KOPT-K1 (cell line): ENCODE data around the gene CHCHD4.

Source experiments
- H3K27ac ChIP-seq: fragments of 200-600 bp; sonication (generic); 2 replicates; pipeline ENCODE4 v1.5.1; 2016; ENCODE audit warnings: antibody characterized with exemption, mild to moderate bottlenecking, low read depth, low read length; ENCODE audit not compliant: poor library complexity, severe bottlenecking
- H3K36me3 ChIP-seq: fragments of 200-600 bp; sonication (generic); 2 replicates; pipeline ENCODE4 v1.5.1; 2017; ENCODE audit warnings: antibody characterized with exemption, mild to moderate bottlenecking, low read length, moderate library complexity; ENCODE audit not compliant: insufficient read depth
- H3K9me3 ChIP-seq: fragments of 200-600 bp; sonication (generic); 2 replicates; pipeline ENCODE4 v1.5.1; 2017; ENCODE audit warnings: antibody characterized with exemption, low read length, mild to moderate bottlenecking; ENCODE audit not compliant: insufficient read depth, poor library complexity, severe bottlenecking

The CHCHD4 gene

DNA sequence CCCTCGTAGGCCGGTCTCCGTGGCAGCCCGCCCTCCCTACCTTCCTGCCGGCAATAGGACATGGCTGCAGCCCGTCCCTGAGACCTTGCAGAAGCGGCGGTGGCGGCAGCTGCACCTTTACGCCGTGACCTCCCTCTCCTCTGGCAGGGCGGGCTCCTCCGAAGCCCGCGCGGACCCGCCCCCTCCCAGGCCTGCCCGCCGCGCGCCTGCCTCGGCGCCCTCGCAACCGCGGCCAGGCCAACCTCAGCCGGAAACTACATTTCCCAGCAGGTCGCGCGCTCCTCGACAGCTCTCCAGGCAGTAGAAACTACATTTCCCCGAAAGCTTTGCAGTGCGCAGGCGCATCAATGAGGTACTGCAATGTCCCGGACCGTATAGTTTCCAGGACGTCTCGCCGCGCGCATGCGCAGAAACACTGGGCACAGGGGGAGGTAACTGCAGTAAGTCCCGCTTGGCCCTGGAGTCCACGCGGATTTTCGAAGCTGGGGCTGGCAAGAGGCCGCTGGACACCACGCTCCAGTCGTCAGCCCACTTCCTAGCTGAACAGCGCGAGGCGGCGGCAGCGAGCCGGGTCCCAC is at the start of gene CHCHD4, which contains the start of gene TMEM43:
TSS of gene CHCHD4 (minus strand) at position 256 of the 578 bp plus-strand sequence. CDS start at position 62, 194 bp downstream.
TSS of gene TMEM43 (plus strand) at position 438 of the 578 bp plus-strand sequence. CDS start 142 bp downstream, outside the sequence.
- Histone ChIP-seq H3K27ac (peak within 1 kb of the TSS; percentile 88), H3K9me3 (no peaks in the 10 kb centered on the region), H3K36me3 (peaks cover 44% of the 10 kb centered on the region)

DNA sequence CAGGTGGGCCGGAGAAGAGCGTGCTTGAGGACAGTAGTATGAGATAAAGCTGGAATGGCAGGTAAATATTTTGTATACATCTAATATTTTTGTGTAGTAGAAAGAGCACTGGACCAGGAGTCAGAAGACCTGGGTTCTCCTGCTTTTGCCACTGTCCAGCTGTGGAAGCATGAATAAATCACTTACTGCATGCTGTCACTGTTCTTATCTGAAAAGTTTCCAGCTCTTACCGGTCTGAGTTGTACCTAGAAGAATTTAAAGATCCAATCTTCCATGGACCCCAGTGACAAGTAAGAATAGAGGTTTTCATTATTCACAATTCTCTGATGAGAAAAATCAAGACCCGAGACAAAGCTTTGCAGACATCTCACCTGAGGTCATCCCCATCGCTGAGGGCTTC is 47.8 kb upstream of the CHCHD4 start:
- H3K9me3 ChIP-seq, result no peaks in the 10 kb centered on the region
- peaks cover 56% of the 10 kb centered on the region for H3K36me3 ChIP-seq
- H3K27ac ChIP-seq, result no peak overlapping the region

DNA sequence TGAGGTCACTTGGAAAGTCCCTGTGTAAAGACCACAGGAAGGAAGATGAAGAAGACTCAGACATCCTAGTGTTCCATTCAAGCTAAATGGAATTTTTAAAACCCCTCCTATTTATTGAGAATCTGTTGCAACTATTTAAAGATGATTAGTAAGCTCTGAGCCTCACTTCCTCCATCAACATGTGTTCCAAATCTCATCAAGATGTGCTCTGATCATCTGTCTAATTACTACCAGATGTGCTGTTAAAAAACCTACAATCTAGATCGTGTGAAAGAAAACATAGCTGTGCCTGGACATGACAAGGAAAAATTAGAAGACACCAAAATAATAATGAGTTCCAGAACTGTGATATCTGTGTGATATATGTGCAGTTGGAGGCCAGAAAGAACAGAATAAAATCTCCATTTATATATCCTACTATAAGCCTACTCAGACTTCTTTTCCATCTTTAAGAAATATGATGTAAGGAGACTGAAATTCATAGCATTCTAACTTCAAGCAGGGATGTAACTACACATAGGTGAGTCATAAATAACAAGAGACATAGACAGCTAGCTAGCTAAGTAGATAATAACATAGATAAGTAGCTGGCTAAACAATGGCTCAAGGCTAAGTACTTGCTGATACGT is 46.0 kb upstream of the CHCHD4 start:
- Histone ChIP-seq H3K27ac (no peak overlapping the region), H3K9me3 (no peaks in the 10 kb centered on the region), H3K36me3 (peaks cover 74% of the 10 kb centered on the region)

DNA sequence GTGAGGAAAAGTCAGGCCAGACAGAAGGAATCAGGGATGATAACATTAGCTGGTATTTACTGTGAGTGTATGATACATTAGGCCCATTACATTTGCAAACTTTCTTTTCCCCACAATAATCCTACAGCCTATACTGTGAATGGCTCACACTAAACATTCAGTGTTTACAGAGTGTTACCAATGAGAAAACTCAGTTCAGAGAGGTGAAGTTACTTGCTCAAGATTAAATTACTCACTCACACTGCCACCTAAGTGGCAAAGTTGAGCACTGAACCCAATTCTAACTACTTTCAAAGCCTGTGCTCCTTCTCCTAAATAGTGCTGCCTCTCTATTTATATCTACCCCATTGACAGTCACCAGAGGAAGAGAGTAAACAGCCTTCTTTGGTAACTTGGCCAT is 45.2 kb upstream of the CHCHD4 start:
- no peak overlapping the region for H3K27ac ChIP-seq
- peaks cover 81% of the 10 kb centered on the region for H3K36me3 ChIP-seq
- H3K9me3 ChIP-seq, result no peaks in the 10 kb centered on the region

DNA sequence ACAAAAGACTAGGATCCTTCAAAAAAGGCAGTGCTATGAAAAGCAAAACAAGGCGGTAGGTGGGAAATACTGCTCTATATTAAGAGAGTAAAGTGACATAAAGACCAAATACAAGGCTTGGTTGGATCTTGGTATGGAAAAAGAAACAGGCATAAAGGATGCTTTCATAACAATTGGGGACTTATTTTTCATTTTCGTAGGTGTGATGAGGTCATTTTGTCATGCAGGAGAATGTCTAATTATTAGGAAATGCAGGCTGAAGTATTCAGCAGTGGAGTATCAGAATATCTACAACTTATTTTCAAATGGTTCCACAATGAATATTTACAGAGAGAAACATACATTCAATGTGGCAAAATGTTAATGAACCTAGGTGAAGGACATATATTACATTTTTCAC is 44.8 kb upstream of the CHCHD4 start:
- H3K27ac ChIP-seq, result no peak overlapping the region
- peaks cover 86% of the 10 kb centered on the region for H3K36me3 ChIP-seq
- no peaks in the 10 kb centered on the region for H3K9me3 ChIP-seq

DNA sequence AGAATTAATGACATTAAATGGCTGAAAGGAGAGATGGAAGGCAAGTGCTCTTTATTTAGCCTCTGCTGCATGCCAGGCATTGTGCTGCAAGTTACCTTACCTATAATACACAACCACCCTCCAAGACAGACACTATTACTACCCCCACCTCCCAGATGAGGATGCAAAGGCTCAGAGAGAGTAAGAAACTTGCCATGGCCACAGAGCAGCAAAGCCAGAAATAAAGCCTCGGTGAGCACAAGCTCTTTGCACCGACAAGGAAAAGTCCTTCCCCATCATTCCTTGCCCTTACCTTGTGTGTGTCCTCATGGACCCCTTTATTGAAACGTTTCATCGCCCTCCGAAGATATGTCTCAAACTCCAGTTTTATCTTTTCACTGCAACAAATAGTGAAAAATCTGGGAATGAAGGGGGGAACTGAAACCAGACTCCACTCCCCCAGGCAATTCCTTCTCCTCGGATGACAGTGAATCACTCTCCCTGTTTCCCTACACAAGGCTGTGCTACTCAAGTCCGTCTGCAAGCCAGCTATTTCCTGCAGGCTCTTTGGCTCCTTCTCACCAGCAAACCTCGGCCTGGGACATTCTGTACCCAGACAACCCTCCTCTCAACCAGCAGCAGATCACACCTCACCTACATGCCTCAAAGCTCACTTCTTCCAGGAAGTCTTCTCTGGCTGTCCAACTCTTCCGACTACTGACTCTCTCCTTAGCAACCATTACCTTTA is 42.4 kb upstream of the CHCHD4 start:
- Histone ChIP-seq H3K9me3 (peaks cover 4% of the 10 kb centered on the region), H3K36me3 (peaks cover 99% of the 10 kb centered on the region), H3K27ac (no peak overlapping the region)

DNA sequence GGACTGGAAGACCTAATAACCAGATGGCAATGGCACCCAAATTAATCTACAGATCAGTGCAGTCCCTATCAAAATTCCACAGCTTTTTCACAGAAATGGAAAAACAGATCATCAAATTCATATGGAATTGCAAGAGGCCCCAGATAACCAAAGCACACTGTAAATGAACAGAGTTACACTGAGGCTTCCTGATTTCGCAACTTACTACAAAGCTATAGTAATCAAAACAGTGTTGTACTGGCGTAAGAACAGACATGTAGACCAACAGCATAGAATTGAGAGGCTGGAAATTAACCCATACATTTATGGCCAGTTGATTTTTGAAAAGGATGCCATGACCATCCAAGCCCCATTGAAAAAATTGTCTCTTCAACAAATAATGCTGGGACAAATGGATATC is 37.5 kb upstream of the CHCHD4 start:
- Histone ChIP-seq H3K36me3 (peaks cover 97% of the 10 kb centered on the region), H3K27ac (no peak overlapping the region)

DNA sequence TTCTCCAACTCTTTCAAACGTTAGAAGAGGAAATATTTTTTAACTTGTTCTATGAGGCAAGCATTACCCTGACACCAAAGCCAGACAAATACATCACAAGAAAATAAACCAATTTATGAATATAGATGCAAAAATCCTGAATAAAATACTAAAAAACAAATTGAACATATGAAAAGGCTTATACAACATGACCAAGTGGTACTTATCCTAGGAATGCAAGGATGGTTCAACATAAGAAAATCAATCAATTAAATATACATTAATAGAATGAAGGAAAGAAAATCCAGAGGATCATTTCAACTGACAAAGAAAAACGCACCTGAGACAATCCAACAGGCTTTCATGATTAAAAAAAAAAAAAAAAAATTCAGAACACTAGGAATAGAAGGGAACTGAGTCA is 36.6 kb upstream of the CHCHD4 start:
- Histone ChIP-seq H3K9me3 (peaks cover 20% of the 10 kb centered on the region), H3K36me3 (peaks cover 97% of the 10 kb centered on the region), H3K27ac (no peak overlapping the region)

More for the DNA sequence above, 37.5 kb upstream of the CHCHD4 start:
- H3K9me3 ChIP-seq, result peaks cover 20% of the 10 kb centered on the region

DNA sequence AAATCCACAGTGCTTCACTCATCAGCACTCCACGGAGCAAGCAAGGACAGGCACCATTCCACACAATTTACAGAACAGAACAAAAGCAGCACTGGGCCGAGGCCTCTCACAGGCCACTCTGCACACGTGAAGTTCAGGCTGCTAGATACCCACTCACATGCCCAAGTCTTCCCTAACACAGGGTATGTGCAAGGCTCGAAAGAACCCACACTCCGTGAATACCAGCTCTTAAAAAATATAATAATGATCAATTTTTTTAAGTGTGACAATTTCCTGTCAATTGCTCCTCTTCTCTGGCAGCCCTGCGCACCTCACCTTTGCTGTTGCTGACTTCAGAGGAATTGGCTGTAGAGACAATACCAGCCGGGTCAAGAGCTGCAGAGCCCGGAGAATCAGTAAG is 34.8 kb upstream of the CHCHD4 start:
- peaks cover 82% of the 10 kb centered on the region for H3K36me3 ChIP-seq
- no peak overlapping the region for H3K27ac ChIP-seq
- H3K9me3 ChIP-seq, result peaks cover 20% of the 10 kb centered on the region

DNA sequence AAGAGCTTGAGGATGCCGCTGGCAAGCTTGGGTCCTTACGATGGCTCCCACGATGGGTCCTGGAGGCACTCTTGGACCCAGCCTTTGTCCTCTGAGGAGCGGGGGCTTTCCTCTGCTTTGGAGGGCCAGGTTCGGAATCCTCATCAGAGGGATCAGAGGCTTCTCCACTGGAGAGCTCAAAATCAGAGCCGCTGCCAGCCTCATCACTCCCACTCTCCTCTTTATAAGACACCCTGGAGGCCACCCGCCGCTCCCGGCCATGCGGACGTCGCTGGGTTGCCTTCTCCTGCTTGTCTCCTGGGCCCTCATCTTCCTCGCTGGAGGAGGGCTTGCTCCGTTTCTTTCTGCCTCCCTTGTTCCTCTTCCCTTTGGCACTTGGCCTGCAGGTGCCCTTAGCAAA is 33.7 kb upstream of the CHCHD4 start:
- Histone ChIP-seq H3K36me3 (peaks cover 82% of the 10 kb centered on the region), H3K27ac (no peak overlapping the region), H3K9me3 (peaks cover 20% of the 10 kb centered on the region)

DNA sequence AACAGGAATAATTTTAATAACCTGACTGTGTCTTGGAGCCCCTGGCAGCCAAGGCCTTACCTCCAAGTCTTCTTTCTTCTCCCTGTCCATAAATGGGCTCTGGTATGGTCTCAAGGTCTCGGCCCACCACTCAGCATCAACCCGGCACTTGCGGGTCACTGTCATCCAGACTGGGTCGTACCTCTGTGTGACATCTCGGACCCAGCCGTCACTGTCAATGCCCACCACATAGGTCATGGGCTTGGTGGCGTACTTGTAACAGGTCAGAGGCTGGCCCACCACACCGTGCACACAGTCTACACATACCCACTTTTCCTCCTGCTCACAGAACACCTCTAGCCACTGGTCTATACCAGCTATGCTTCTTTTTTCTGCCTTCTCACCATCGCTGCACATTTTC is 33.3 kb upstream of the CHCHD4 start:
- H3K36me3 ChIP-seq, result peaks cover 81% of the 10 kb centered on the region
- H3K9me3 ChIP-seq, result peaks cover 20% of the 10 kb centered on the region
- no peak overlapping the region for H3K27ac ChIP-seq

DNA sequence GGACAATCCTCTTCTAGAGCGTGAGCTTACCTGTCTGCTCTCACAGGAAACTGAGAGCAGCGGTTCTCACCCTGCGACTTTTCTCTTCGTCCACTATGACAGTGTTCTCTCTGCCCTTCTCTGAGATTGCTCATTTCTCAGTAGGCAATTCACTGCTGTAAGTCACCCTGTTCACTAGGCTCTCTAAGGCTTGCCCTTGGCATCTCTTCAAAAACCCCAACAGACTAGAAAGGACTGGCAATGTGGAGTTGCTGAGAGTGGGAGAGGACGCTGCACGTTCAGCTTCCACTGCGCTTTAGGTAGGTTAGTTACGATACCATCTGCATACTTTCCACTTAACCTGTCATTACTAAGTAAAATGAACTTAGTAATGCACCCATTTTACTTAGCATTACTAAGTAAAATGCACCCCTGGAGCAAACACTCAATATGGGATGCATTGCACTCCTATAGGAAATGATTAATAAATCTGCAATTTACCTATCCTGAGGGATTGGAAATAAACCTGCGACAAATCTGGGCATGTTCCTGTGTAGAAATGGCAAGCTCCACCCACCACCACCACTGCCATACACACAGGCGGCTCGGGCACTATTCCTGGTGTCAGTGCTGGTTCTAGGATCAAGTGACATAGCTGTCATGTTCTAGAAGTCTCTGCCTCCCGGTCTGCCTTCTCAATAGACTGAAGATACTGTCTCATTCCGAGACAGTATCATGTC is 32.3 kb upstream of the CHCHD4 start:
- Histone ChIP-seq H3K9me3 (peaks cover 15% of the 10 kb centered on the region), H3K27ac (no peak overlapping the region), H3K36me3 (peaks cover 77% of the 10 kb centered on the region)

DNA sequence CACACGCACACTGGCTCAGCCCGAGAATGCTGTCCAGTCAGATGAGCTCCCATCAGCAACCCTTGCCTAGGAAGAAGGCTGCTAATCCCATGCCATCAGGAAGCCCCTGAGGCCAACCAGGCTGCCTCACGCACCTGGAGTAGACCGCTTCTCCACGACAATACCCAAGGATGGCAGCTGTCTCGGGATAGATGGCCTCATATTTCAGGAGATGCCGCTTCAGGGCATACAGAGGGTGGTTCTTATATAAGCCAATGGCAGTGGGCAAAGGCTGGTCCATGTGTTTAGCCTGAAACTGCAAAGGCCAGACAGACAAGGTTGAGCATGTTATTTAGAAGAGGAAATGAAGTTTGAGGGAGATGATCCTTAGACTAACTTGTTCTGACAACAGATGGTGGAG is 31.5 kb upstream of the CHCHD4 start:
- H3K36me3 ChIP-seq, result peaks cover 76% of the 10 kb centered on the region
- H3K9me3 ChIP-seq, result peaks cover 7% of the 10 kb centered on the region
- H3K27ac ChIP-seq, result no peak overlapping the region

DNA sequence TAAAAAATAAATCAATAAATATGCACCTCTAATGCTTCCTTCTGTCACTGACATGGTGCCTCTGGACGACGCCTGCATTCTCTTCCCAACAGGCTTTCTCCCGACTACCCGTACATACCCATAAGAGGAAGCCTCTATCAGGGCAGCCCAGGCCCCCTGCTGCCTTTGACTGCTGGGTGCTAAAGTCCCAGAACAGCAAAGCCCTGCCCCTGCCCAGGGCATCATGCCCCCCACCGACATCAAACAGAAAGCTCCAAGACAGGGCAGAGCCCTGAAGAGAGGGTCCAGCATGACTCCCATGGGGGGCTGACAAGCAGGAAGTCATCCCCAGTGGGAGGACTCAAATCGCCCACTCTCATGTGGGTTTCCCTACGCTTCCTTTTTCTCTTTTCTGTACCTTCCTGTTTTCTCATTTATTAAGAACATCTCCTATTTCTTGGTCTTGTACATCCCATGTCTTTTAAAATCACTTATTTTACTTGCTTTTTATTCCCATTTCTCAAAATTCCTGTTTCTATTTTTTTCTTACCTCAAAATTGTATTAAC is 30.3 kb upstream of the CHCHD4 start:
- no peak overlapping the region for H3K27ac ChIP-seq
- H3K36me3 ChIP-seq, result peaks cover 68% of the 10 kb centered on the region
- H3K9me3 ChIP-seq, result no peaks in the 10 kb centered on the region

DNA sequence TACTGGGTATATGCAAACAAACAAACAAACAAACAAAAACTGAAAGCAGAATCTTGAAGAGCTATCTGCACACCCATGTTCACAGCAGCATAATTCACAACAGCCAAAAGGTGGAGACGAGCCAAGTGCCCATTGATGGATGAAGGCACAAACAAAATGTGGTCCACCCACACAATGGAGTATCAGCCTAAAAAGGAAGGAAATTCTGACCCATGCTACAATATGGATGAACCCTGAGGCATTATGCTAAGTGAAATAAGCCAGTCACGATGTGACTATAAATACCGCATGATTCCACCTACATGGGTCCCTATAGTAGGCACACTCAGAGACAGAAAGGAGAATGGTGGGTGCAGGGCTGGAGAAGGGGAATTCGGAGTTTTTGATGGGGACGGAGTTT is 29.6 kb upstream of the CHCHD4 start:
- H3K27ac ChIP-seq, result no peak overlapping the region
- H3K9me3 ChIP-seq, result no peaks in the 10 kb centered on the region
- peaks cover 67% of the 10 kb centered on the region for H3K36me3 ChIP-seq
